ENCODE measurements around the gene CCNH. TPM values are rescaled to one million over a fixed set of nuclear protein-coding genes. Genes with fewer than 3 reads are reported as not detected.

Gene CCNH
- total RNA-seq, 1 experiment from 2014 or later = 63.2 TPM

DNA sequence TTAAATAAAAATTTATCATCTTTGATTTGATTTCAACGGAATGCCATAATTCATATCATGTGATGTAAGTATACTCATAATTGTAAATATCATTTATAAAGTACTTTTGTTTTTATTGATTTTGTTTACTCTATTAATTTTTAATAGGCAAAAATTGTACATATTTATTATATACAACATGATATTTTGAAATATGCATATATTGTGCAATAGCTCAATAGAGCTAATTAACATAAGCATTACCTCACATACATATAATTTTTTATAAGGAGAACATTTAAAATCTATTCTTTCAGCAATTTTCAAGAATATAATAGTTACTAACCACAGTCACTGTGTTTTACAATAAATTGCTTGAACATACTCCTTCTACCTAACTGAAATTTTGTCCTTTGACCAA lies 25.0 kb upstream of the CCNH start:
- Histone ChIP-seq H3K9me2 (ENCODE audit: insufficient read depth) (no peaks in the 10 kb centered on the region), H4K20me1 (ENCODE audit: insufficient read depth) (no peaks in the 10 kb centered on the region), H3K9me3 (ENCODE audit: control insufficient read depth in 1 of 2, insufficient read depth in 1 of 2, low read depth in 1 of 2, low read length in 2 of 2) (no peaks in the 10 kb centered on the region), H3K27ac (ENCODE audit: low read depth, low read length) (no peak overlapping the region), H3K4me1 (ENCODE audit: control insufficient read depth in 1 of 2, insufficient read depth in 2 of 2, low read length in 2 of 2) (no peaks in the 10 kb centered on the region), H3K9ac (ENCODE audit: low read length) (no peak overlapping the region), H2AFZ (ENCODE audit: low read depth, low read length, poor library complexity, severe bottlenecking) (no peak overlapping the region), H3K4me2 (ENCODE audit: low read length) (no peak overlapping the region), H3K27me3 (ENCODE audit: insufficient read depth, low read length) (no peaks in the 10 kb centered on the region), H3K36me3 (ENCODE audit: control insufficient read depth in 1 of 2, insufficient read depth in 2 of 2, low read length in 2 of 2) (no peaks in the 10 kb centered on the region), H3K79me2 (ENCODE audit: insufficient read depth, low read length) (no peaks in the 10 kb centered on the region), H3K4me3 (replicated peaks in 1 of 2; ENCODE audit: low read depth in 1 of 2, low read length in 2 of 2) (no peak overlapping the region)
- RAD21 ChIA-PET (ENCODE audit: low non-redundant PET in 1 of 2, low total read pairs in 2 of 2, uncharacterized antibody in 2 of 2, unreplicated experiment in 2 of 2) = no interaction called here
- no peak for ATAC-seq
- POLR2A ChIA-PET = no interaction called here
- intact Hi-C loops (cut with micrococcal nuclease) = no loop called here
- DNase-seq (ENCODE audit: low read depth, low spot score) = no peak
- CTCF ChIA-PET = no interaction called here
- no TSS peak for BruUV-seq (replicated peaks)
- TF ChIP-seq YY1 (IDR thresholded peaks at IDR 0.05; ENCODE audit: extremely low read depth, insufficient replicate concordance, low read depth, low read length) = no peak
- no peak for TF ChIP-seq EGR1 (IDR thresholded peaks at IDR 0.05; ENCODE audit: low read depth)
- TF ChIP-seq, protein P1, sequence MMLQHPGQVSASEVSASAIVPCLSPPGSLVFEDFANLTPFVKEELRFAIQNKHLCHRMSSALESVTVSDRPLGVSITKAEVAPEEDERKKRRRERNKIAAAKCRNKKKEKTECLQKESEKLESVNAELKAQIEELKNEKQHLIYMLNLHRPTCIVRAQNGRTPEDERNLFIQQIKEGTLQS (IDR thresholded peaks at IDR 0.05) = no peak
- TF ChIP-seq, protein P2, sequence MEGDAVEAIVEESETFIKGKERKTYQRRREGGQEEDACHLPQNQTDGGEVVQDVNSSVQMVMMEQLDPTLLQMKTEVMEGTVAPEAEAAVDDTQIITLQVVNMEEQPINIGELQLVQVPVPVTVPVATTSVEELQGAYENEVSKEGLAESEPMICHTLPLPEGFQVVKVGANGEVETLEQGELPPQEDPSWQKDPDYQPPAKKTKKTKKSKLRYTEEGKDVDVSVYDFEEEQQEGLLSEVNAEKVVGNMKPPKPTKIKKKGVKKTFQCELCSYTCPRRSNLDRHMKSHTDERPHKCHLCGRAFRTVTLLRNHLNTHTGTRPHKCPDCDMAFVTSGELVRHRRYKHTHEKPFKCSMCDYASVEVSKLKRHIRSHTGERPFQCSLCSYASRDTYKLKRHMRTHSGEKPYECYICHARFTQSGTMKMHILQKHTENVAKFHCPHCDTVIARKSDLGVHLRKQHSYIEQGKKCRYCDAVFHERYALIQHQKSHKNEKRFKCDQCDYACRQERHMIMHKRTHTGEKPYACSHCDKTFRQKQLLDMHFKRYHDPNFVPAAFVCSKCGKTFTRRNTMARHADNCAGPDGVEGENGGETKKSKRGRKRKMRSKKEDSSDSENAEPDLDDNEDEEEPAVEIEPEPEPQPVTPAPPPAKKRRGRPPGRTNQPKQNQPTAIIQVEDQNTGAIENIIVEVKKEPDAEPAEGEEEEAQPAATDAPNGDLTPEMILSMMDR (IDR thresholded peaks at IDR 0.05 in 2 of 3, conservative IDR thresholded peaks at IDR 0.05 in 1 of 3; ENCODE audit: borderline replicate concordance in 1 of 3, insufficient read depth in 1 of 3, low read depth in 2 of 3, low read length in 2 of 3) = no peak
- no peak for TF ChIP-seq JUND (IDR thresholded peaks at IDR 0.05)
- TF ChIP-seq FOSL1 (IDR thresholded peaks at IDR 0.05; ENCODE audit: low read depth) = no peak
- TF ChIP-seq, protein P3, sequence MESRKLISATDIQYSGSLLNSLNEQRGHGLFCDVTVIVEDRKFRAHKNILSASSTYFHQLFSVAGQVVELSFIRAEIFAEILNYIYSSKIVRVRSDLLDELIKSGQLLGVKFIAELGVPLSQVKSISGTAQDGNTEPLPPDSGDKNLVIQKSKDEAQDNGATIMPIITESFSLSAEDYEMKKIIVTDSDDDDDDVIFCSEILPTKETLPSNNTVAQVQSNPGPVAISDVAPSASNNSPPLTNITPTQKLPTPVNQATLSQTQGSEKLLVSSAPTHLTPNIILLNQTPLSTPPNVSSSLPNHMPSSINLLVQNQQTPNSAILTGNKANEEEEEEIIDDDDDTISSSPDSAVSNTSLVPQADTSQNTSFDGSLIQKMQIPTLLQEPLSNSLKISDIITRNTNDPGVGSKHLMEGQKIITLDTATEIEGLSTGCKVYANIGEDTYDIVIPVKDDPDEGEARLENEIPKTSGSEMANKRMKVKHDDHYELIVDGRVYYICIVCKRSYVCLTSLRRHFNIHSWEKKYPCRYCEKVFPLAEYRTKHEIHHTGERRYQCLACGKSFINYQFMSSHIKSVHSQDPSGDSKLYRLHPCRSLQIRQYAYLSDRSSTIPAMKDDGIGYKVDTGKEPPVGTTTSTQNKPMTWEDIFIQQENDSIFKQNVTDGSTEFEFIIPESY (IDR thresholded peaks at IDR 0.05; ENCODE audit: extremely low read depth, insufficient replicate concordance, low read length) = no peak
- no peak for TF ChIP-seq ZFX (IDR thresholded peaks at IDR 0.05)
- no peak for TF ChIP-seq SP1 (IDR thresholded peaks at IDR 0.05; ENCODE audit: low read depth)
- TF ChIP-seq EZH2phosphoT487 (IDR thresholded peaks at IDR 0.05; ENCODE audit: borderline replicate concordance) = no peak
- no peak for TF ChIP-seq ELF1 (IDR thresholded peaks at IDR 0.05; ENCODE audit: borderline replicate concordance, low read depth)
- no peak for TF ChIP-seq POLR2A (IDR thresholded peaks at IDR 0.05; ENCODE audit: borderline replicate concordance, extremely low read depth, insufficient read depth, insufficient read length)
- TF ChIP-seq POLR2AphosphoS5 (IDR thresholded peaks at IDR 0.05; ENCODE audit: low read depth, low read length) = no peak
- TF ChIP-seq RAD21 (IDR thresholded peaks at IDR 0.05; ENCODE audit: low read depth) = no peak
- TF ChIP-seq SIN3A (IDR thresholded peaks at IDR 0.05; ENCODE audit: low read depth) = no peak
- no peak for TF ChIP-seq MAX (IDR thresholded peaks at IDR 0.05)
- TF ChIP-seq REST (IDR thresholded peaks at IDR 0.05; ENCODE audit: low read depth) = no peak
- no peak for TF ChIP-seq SRF (IDR thresholded peaks at IDR 0.05; ENCODE audit: low read depth)
- no peak for TF ChIP-seq CEBPB (IDR thresholded peaks at IDR 0.05; ENCODE audit: low read depth)

All from HCT116 (cell line).